K562 (cell line): ENCODE data around the gene MRPL44. TPM values are rescaled to one million over a fixed set of nuclear protein-coding genes. Genes with fewer than 3 reads are reported as not detected.

ENCODE experiments used
- DEAF1 ChIP-seq: fragments of 450-650 bp; formaldehyde crosslinking; IDR thresholded peaks from 2 replicates; pipeline ENCODE4 v1.4.0; 2020; ENCODE audit warnings: mild to moderate bottlenecking, moderate library complexity
- NR2F6 ChIP-seq: fragments of 450-650 bp; formaldehyde crosslinking; IDR thresholded peaks from 2 replicates; pipeline ENCODE4 v1.4.0; 2020; ENCODE audit warnings: mild to moderate bottlenecking
- PPARD ChIP-seq: fragments of 250-450 bp; sonication (Bioruptor Pico); IDR thresholded peaks from 2 replicates; pipeline ENCODE4 v1.8.0; 2022; ENCODE audit warnings: inconsistent platforms, mild to moderate bottlenecking, moderate library complexity
- RAD21 ChIP-seq, 2 experiments: fragments of 250-450 bp in 1 of 2; fragments of 450-650 bp in 1 of 2; sonication (Bioruptor Pico) in 1 of 2; formaldehyde crosslinking in 1 of 2; IDR thresholded peaks in 1 of 2; conservative IDR thresholded peaks in 1 of 2; 2 replicates each; pipeline versions ENCODE4 v1.4.0 to v1.8.0; 2020 to 2022; ENCODE audit warnings: mild to moderate bottlenecking in 2 of 2, moderate library complexity in 1 of 2
- SOX6 ChIP-seq: fragments of 450-650 bp; IDR thresholded peaks from 2 replicates; pipeline ENCODE4 v1.6.1; 2014; ENCODE audit warnings: mild to moderate bottlenecking
- polyA plus RNA-seq, 8 experiments: library from polyadenylated mRNA; depleted of rRNA in 4 of 8; stranded (reverse) in 5 of 8; unstranded in 3 of 8; fragments of >200 nt; fragmentation: Nextera tagmentation in 2 of 8; fragmentation: Illumina TruSeq in 1 of 8; extraction: Ambion mirVana in 2 of 8; extraction: Trizol in 1 of 8; gene quantifications; 2 replicates each; pipeline versions ENCODE4 v1.2.1 to v1.2.3, GENCODE V29; 2011 to 2014; ENCODE audit warnings: inconsistent platforms in 1 of 8, missing spikeins in 1 of 8
- total RNA-seq, 7 experiments: library from RNA; depleted of rRNA in 6 of 7; stranded (reverse); fragments of >200 nt in 6 of 7; fragmentation: Illumina TruSeq in 2 of 7; extraction: Trizol in 2 of 7; gene quantifications; 2 replicates each; pipeline versions ENCODE4 v1.2.1 to v1.2.3, GENCODE V29; 2011 to 2021; ENCODE audit warnings: low replicate concordance in 1 of 7
- TF ChIP-seq, protein P1 (sequence below): fragments of 450-650 bp; IDR thresholded peaks from 2 replicates; pipeline ENCODE4 v1.6.1; 2016; ENCODE audit warnings: mild to moderate bottlenecking
- TF ChIP-seq, protein P2 (sequence below), 2 experiments: fragments of 450-650 bp; IDR thresholded peaks; 2 replicates each; pipeline ENCODE4 v1.6.1; 2016

The MRPL44 gene
- total and polyA plus RNA-seq, 9 of the 15 experiments (the other 6 are each of a cell fraction or from before 2014, with no cell fraction given) = 10.4 to 26.0 (median 20.2) TPM

DNA sequence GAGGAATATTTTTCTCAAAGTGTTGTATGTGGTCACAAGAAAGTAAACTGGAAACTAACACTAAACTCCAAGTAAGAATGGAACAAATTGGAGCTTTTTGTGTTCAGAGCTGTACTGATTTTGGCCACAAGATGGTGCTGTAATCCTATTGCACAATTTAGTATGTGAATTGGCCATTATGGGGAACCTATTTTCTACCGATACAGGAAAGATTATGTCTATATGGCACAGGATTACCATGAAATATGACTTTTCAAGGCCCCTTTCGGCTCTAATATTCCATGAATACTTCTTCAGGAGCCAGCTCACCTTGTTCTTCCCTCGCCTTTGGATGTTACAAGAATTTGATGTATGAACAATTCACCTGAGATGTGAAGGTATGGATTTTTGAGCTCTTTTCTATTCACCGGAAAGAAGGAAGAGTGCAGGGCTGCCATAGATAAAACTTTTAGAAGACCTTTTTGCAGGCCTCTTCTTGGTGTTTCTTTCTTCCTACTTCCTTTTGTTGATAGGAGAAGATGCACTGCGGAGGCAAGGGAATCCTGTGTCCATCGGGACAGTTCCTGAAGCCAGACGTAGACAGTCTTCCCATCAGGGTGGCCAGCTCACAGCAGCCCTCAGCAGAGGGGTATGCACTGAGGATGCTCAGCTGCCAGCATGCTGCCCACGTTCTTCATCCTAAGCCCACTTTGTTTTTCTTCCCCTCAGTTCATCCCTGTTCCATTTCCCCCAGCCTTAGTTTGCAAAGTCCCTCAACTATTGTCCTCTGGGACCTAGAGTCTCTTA lies 13.3 kb downstream of the MRPL44 start (continued):
- TF ChIP-seq, protein P1, sequence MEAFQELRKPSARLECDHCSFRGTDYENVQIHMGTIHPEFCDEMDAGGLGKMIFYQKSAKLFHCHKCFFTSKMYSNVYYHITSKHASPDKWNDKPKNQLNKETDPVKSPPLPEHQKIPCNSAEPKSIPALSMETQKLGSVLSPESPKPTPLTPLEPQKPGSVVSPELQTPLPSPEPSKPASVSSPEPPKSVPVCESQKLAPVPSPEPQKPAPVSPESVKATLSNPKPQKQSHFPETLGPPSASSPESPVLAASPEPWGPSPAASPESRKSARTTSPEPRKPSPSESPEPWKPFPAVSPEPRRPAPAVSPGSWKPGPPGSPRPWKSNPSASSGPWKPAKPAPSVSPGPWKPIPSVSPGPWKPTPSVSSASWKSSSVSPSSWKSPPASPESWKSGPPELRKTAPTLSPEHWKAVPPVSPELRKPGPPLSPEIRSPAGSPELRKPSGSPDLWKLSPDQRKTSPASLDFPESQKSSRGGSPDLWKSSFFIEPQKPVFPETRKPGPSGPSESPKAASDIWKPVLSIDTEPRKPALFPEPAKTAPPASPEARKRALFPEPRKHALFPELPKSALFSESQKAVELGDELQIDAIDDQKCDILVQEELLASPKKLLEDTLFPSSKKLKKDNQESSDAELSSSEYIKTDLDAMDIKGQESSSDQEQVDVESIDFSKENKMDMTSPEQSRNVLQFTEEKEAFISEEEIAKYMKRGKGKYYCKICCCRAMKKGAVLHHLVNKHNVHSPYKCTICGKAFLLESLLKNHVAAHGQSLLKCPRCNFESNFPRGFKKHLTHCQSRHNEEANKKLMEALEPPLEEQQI = no peak
- TF ChIP-seq SOX6 (no peak), PPARD (CRISPR knock-in tag) (no peak), RAD21 (CRISPR knock-in tag; conservative IDR thresholded peaks at IDR 0.05 in 1 of 2, IDR thresholded peaks at IDR 0.05 in 1 of 2) (peak; percentile 88 to 89), DEAF1 (CRISPR knock-in tag) (peak; percentile 82), NR2F6 (CRISPR knock-in tag) (no peak)
- TF ChIP-seq, protein P2, sequence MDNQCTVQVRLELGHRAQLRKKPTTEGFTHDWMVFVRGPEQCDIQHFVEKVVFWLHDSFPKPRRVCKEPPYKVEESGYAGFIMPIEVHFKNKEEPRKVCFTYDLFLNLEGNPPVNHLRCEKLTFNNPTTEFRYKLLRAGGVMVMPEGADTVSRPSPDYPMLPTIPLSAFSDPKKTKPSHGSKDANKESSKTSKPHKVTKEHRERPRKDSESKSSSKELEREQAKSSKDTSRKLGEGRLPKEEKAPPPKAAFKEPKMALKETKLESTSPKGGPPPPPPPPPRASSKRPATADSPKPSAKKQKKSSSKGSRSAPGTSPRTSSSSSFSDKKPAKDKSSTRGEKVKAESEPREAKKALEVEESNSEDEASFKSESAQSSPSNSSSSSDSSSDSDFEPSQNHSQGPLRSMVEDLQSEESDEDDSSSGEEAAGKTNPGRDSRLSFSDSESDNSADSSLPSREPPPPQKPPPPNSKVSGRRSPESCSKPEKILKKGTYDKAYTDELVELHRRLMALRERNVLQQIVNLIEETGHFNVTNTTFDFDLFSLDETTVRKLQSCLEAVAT (IDR thresholded peaks at IDR 0.05) = no peak
